Measurements from ENCODE around the gene TRIM7.
A peak's percentile ranks its signal among the peaks of the same experiment; 100 is the strongest.
"Not testable (repeated sequence)": the region's sequence is repeated elsewhere in the genome, so short reads cannot be mapped to it uniquely, and the experiment has no call there.

Gene TRIM7

GRCh38 chr5:181214249-181214648, 9.3 kb upstream of the TRIM7 start:
- FAIRE-seq: not testable (repeated sequence)

GRCh38 chr5:181212934-181213333, 7.9 kb upstream of the TRIM7 start:
- DNase-seq (ENCODE audit: low spot score) (no peak), FAIRE-seq (no peak)

More at GRCh38 chr5:181214249-181214648, 9.3 kb upstream of the TRIM7 start:
- DNase-seq (ENCODE audit: low spot score): not testable (repeated sequence)

DNA sequence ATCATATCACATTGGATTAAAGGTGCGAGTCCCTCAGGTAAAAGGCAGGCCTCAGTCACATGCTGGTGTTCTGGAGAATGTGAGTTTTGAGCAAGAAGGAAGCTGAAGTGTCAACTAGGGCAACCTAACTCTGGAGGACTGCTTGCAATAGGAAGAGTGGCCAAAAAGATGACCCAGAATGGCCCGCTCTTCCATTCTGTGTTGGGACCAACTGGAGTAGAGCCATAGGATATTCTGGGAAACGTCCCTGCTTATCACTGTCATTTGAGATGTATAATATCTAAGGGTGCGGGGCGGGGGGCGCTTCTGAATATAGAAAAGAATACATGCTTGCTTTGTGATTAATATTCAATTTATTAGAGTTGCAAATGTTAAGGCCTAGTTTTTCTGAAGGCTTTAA, 7.1 kb upstream of the TRIM7 start:
- FAIRE-seq: no peak
- DNase-seq (ENCODE audit: low spot score): no peak

GRCh38 chr5:181211208-181211607, 6.2 kb upstream of the TRIM7 start:
- DNase-seq (ENCODE audit: low spot score) (no peak), FAIRE-seq (no peak)

DNA sequence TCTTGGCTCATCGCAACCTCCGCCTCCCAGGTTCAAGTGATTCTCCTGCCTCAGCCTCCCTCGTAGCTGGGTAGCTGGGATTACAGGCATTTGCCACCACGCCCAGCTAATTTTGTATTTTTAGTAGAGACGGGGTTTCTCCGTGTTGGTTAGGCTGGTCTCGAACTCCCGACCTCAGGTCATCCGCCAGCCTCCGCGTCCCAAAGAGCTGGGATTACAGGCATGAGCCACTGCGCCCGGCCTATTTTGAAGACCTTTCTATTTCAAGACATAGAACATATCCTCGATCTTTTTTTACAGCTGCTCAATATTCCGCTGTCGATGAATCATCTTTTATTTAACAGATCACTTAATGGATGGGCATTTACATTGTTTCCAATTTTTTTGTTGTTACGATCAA, 5.7 kb upstream of the TRIM7 start:
- FAIRE-seq; DNase-seq (ENCODE audit: low spot score): not testable (repeated sequence)

GRCh38 chr5:181210148-181210547, 5.2 kb upstream of the TRIM7 start:
- not testable (repeated sequence) for FAIRE-seq; DNase-seq (ENCODE audit: low spot score)

GRCh38 chr5:181209006-181209405, 4.0 kb upstream of the TRIM7 start:
- FAIRE-seq; DNase-seq (ENCODE audit: low spot score): not testable (repeated sequence)

- no peak for FAIRE-seq
Observed at GRCh38 chr5:181207960-181208253, 2.9 kb upstream of the TRIM7 start.

DNA sequence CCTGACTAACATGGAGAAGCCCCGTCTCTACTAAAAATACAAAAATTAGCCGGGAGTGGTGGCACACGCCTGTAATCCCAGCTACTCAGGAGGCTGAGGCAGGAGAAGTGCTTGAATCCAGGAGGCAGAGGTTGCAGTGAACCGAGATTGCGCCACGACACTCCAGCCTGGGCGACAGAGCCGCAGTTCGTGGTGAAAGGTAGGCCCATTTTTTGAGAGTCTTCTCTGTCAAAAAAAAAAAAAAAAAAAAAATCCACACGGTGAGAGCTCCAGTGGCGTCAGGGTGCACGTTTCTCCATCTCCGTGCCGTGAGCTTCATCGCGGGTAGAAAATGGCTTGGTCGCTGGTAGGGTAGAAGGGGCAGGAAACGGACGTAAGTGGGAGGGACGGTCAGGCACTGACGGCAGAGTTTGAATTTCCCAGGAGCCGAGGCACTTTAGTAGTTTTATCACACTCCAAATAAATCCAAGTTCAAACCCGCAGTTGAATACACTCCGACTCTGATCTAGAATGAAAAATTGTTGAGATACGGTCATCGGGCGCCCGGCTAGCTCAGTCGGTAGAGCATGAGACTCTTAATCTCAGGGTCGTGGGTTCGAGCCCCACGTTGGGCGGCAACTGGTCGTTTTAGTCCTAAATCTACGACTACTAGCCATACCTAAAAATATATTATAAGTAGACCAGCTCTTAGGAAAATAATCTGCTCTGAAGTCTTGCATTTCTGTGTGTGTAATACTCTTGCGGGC, 2.4 kb upstream of the TRIM7 start:
- FAIRE-seq (no peak), DNase-seq (ENCODE audit: low spot score) (peak; percentile 54)

More at GRCh38 chr5:181207960-181208253, 2.9 kb upstream of the TRIM7 start:
- no peak for DNase-seq (ENCODE audit: low spot score)

GRCh38 chr5:181205761-181206649, 1.0 kb upstream of the TRIM7 start:
- DNase-seq (ENCODE audit: low spot score): no peak
- no peak for FAIRE-seq

- no peak for FAIRE-seq
- no peak for DNase-seq (ENCODE audit: low spot score)
Observed at GRCh38 chr5:181204113-181204825, 727 bp downstream of the TRIM7 start.

- FAIRE-seq: no peak
- no peak for DNase-seq (ENCODE audit: low spot score)
Observed at GRCh38 chr5:181203777-181204112, 1.3 kb downstream of the TRIM7 start.

DNA sequence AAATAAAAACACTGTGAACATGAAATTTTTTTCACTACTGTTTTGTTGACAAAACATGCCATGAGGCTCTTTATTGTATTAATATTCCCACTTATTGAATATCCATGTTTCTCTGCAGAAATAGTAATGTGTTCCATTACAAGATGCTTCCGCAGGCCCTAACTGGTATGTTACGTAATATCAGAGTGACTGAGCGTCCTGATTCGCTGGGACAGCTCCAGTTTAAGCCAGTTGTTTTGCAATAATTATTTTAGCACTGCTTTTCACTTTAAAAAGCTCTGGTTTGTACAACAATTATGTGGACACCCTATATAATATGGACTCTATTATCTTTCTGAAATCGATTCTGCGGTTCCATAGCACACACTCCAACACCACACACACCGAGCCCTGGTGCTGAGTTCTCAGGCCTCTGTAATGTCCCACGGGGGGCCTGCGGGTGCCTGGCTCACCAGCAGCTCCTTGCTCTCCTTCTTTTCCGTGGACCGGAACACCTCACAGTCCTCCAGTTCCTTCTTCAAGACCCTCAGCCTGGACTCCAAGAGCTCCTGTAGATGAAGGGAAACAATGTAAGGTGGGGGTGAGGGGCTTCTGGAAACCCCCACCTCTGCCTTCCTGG, 1.8 kb downstream of the TRIM7 start:
- FAIRE-seq (no peak), DNase-seq (ENCODE audit: low spot score) (no peak)

DNA sequence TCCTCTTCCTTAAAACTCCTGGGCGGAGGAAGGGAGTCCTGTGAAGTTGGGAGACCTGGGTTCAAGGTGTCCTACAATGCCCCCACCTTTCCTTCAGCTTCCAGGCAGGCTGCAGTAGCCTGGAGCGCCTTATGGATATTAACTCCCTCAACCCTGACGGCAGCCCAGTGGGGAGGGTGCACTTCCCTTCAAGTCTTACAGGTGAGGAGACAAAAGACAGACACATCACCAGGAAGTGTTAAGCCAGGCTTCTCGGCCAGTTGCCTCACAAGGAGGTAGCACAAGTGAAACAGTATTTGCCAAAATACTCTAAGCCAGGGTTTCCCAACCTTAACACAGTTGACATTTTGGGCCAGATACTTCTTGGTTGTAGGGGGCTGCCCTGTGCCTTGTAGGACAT, 4.2 kb downstream of the TRIM7 start:
- DNase-seq (ENCODE audit: low spot score) (no peak), FAIRE-seq (no peak)

DNA sequence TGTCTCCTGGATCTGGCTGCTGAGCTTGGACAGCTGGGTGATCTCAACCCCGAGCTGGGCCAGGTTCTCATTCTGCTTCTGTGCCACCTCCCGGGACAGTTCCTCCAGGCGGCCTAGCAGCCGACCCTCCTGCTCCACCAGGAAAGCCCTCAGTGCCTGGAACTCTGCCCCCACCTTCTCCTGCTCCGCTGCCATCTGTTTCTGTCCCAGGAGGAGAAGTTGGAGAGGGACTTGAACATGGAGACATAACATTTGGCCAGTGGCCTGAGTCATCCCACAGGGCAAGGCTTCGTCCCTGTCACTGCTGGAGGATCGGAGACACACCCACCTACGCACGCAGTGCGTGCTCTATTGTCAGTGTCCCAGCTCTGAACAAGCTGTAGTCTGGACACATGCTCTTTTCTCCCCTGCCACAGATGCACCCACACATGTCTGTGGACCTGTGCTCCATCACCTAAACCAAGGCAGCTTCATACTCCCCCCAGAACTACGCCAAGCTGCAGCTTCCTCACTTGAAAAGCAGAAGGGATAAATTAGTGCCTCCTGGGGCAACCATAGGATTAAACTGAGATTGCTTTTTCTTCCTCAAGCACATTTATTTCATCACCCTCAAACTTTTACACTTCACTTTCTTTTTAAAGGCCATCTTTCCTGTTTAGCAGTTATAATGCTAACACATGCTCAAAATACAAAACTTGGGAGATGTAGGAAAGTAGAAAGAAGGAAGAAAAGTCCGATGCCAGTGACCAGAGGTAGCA, 4.9 kb downstream of the TRIM7 start:
- DNase-seq (ENCODE audit: low spot score): no peak
- no peak for FAIRE-seq

DNA sequence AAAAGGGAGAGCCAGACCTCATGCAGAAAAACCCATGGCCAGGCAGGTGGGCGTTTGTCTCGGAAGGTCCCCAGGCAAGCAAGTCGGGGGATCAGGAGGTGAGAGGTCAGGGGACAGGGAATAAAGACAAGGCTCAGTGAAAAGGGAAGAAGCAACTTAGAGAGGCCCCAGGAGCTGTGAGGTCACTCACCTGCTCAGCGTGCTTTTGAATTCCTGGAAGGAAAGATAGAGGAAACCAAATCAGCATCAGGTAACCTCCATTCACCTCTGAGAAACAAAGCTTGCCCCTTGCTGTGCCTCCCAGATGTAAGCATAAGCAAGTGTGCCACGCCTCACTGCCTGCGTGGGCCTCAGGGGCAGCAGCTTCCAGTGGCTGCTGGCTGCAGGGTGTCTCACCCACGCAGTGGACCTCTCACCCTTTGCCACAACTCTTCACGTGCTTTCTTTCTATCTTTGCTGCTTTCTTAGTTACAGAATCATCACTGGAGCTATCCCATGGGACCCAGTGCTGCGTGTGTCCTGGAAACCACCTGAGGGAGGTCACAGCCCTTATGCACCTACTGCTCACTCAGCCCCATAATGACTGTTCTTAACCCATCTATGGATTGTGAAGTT, 6.0 kb downstream of the TRIM7 start:
- FAIRE-seq (no peak), DNase-seq (ENCODE audit: low spot score) (no peak)

DNA sequence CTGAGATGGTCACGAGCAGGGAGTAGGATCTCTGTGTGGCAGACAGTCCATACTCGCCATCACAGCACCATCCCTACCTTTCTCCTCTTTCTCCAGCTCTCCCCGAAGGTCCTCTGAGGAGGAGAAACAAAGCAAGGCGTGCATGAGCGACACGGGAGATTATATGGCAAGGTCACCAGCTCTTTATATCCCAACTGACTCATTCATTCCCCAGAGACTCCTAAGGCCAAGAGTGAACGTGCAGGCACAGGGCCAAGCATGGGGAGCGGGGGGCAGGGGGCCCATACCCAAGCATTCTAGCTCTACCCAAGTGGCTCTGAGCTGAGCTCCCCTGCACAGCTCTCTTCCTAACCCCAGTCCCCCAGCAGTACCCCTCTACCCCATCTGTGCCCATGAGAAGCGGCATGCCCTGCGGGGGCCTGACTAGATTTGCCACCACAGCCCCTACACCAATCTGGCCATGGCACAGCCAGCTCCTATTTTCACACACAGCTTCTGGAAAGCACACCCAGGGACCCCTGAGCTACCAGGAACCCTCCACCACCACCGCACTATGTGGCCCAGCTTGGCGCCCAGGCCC, 6.8 kb downstream of the TRIM7 start:
- DNase-seq (ENCODE audit: low spot score): no peak
- FAIRE-seq: no peak

DNA sequence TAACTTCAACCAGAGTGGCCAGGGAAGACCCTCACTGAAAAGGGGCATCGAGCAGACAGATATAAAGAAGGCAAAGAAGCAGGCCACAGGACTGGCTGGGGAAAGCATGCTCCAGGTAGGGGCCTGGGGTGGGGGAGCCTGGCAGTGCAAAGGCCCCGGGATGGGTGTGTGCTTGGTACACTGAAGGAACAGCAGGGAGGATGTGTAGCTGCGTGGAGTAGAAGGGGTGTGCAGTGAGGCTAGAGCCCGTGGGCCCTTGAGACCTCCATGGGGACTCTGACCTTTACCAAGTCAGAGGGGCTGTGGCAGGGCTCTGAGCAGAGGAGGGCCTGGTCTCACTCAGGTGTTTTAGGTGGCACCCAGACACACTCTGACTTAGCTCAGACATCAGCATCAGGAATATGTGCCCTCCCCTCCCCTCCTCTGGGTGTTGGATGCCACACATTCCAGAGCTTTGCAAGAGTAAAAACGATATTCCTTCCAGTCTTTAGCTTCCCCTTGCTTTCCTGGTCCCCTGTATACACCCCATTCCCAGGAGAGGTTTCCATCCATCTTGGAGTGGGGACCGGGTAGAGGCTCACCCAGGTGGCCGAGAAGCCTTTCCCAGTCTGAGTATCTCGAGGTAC, 7.6 kb downstream of the TRIM7 start:
- DNase-seq (ENCODE audit: low spot score) (no peak), FAIRE-seq (no peak)

DNA sequence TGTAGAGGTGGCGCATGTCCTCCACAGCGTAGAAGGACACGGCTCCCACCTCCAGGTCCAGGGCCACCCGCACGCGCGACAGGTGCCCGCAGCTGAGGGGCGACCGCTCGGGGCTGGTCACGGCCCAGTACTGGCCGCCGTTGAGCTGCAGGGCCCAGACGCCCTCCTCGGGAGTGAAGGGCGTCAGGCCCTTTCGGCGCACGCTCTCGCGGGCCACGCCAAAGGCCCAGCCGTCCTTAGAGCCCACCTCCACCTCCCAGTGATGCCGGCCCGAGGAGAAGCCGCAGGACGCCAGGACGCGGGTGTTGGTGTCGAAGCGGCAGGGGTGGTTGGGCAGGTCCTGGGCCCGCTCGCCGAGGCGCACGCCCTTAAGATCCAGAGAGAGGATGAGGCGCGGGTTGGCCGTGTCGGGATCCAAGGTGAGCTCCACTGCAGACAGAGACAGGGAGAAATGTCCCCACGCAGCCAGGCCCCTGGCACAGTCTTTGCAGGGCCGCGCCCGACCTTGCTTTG, 9.7 kb downstream of the TRIM7 start:
- DNase-seq (ENCODE audit: low spot score) (no peak), FAIRE-seq (no peak)
